Muscle of arm (tissue), 12 donors: Measurements from ENCODE around the gene DSCAML1. TPM values are rescaled to one million over a fixed set of nuclear protein-coding genes. Genes with fewer than 3 reads are reported as not detected.

Source experiments
- DNase-seq: peaks from one replicate; pipeline ENCODE4 v3.0.0-alpha.2; 2013
- polyA plus RNA-seq, 12 donors: library from polyadenylated mRNA; unstranded; fragments of 120-200 nt; gene quantifications; one replicate each; pipeline ENCODE4 v1.2.1, GENCODE V29; 2013; ENCODE audit not compliant: insufficient read length in 12 of 12

DSCAML1 gene
- polyA plus RNA-seq, 12 donors = 0.27 to 2.4 (median 0.68) TPM; not detected in 2

DNA sequence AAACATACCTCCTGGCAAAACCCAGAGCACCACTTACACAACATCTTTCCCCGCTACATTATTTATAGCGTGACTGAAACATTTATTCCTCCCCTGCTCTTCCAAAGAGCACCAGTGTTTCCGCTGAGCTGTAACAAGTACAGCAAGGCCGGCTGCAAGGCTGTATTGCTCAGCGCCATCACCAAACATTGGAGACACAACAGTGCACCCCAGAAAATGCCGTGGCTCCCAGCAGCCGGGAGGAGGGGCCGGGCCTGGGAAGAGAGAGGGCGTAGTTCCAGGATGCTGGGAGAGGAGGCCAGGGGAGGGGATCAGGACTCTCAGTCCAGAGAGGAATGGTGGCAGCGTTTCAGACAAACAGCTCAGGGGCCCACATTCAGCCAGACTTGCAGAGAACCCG, 133.2 kb downstream of the DSCAML1 start:
- DNase-seq = peak; percentile 38

DNA sequence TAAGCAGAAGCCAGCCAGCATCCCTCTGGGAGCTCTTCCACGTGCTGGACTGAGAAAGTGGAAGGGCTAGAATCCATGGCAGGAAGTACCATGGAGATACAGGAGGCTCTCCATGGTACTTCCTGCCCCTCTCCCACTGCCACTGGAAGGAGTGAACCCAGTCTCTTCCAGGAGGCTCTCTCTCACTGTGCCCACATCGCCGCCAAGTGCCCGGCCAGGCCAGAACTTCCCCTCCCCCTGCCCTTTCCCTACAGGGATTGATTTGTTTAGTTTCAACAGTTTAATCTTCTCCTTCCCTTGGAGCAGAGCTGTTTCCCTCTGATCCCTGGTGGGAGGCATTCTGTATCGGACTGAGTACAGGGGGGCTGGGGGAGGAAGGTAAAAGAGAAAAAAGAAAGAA, 133.6 kb downstream of the DSCAML1 start:
- DNase-seq = no peak

GRCh38 chr11:117662671-117663269, 134.2 kb downstream of the DSCAML1 start:
- DNase-seq = no peak

DNA sequence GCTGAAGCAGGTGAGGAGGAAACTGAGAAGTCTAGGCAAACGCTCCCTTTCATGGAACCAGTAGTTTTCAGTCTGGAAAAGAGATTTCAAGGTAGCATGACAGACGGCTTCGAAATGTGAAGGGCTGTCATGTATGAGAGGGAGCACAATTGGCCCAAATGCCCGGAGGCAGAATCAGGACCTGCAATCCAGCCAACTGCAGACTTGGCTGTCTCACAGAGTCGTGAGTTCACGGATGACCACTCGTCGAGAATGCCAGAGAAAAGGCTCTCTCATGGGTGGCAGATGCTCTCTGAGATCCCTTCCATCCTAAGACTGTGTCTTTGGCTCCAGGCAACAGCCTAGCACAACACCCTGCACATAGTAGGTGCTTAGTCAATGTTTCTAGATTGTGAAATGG, 134.8 kb downstream of the DSCAML1 start:
- DNase-seq = no peak

GRCh38 chr11:117658809-117659208, 138.2 kb downstream of the DSCAML1 start:
- no peak for DNase-seq

- DNase-seq = no peak
Measured at GRCh38 chr11:117657794-117658193, 139.2 kb downstream of the DSCAML1 start.

DNA sequence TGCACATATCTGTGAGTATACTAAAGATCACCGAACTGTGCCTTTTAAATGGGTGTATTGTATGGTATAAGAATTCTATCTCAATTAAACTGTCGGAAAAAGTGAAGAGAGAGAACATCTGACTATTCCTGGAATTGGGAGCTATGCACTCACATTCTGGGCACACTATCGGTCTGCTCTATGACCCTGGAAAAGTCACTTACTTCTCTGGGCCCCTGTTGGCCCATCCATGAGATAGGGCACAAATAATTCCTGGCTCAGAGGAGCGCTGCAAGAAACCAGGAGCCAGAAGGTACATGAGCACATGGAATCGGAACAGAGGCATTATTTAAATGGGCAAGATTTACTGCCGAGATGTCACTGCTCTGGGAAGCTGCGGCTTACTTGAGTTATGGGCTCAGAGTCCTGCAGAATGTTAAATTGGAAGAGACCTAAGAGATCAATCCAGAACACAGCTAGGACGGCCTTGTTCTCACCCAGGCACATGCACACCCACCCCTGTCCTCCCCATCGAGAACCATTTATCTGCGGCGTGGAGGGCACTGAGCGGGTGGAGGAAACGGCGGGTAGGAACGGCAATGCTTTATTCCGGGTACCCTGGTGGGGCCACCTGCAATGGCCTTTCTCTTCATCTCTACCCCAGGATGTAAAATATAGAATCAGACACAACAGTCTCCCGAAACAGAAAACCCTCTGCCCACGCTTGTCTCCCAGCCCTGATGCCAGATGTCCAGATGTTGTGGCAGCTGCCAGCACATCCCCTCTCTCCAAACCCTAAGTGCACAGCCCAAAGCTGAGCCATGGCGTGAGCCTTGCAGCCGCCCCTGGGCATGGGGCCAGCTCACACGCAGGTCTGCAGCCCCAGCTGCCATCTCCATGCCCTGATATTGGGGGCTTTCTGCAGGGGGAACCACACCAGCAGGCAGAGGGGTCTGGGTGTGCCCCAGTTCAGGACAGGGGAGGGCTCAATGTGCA, 142.4 kb downstream of the DSCAML1 start:
- no peak for DNase-seq

DNA sequence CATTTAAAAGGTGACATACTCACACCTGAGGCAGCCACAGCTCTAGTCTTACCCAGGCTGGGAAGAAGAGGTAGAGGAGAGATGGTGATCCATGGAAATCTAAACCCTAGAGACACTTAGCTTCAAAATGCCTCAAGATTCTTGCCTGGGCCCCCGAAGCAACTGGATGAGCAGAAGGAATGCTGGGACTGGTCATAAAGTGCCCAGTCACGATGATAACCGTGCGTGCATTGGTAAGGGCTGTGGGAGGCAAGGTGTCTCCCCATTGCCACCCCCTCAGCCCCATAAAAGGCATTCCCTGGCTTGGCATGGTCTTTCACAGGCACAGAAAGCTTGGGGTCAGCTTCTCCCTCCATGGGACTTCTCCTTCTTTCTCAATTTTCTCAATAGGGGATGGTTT, 144.5 kb downstream of the DSCAML1 start:
- DNase-seq = no peak

- DNase-seq = no peak
Measured at GRCh38 chr11:117649296-117650055, 147.5 kb downstream of the DSCAML1 start.

- no peak for DNase-seq
Measured at GRCh38 chr11:117647872-117648271, 149.1 kb downstream of the DSCAML1 start.

DNA sequence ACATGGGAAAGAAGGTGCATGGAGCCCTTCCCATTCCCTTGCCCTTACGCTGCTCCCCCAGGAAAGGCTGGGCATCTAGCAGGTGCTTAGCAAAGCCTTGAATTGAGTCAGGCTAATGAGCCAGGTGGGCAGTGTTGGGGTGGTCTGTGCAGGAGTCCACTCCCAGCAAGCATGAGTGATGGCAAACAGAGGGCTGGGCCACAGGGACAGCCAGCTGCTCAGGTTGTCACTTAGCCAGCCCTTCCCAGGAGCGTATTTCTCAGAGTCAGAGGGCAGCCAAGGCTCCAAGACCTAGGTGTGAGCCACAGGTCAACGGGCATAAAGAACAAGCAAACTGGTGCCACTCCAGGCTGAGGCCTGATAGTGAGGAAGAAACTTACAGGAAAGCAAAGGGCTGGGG, 149.8 kb downstream of the DSCAML1 start:
- DNase-seq = no peak

- no peak for DNase-seq
Measured at GRCh38 chr11:117646411-117646810, 150.6 kb downstream of the DSCAML1 start.

DNA sequence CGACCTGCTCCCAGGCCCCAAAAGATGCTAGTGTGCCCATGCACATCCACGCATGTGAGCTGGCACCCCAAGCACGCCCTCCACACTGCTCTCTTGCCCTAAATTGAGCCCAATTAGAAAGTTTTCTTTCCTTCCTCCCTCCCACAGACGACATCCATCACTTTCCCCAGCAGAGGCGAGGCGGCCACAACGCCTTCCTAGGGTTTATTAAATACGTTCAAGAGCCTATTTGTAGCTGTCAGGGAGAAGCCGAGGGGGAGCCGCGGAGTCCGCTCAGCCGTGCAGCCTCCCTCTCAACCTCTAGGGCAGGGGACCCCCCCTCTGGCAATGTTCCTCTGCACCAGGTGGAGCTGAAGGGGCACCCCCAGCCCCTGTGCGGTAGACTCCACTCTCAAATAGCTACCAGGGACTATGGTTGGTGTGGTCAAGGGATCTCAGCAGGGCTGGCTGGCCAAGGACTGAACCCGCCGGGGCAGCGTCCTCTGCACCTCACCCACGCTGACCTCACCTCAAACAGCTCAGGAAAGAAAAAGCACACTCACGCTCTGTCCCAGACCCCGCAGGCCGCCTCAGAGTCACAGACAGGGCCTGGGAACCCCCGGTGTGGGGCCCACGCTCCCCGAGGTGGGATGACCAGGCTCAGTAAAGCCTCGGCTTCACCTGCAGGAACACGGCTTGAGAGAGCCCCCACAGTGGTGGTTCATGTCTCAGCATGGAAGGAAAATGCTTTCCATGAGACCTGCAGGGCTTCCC, 152.4 kb downstream of the DSCAML1 start:
- DNase-seq = no peak

DNA sequence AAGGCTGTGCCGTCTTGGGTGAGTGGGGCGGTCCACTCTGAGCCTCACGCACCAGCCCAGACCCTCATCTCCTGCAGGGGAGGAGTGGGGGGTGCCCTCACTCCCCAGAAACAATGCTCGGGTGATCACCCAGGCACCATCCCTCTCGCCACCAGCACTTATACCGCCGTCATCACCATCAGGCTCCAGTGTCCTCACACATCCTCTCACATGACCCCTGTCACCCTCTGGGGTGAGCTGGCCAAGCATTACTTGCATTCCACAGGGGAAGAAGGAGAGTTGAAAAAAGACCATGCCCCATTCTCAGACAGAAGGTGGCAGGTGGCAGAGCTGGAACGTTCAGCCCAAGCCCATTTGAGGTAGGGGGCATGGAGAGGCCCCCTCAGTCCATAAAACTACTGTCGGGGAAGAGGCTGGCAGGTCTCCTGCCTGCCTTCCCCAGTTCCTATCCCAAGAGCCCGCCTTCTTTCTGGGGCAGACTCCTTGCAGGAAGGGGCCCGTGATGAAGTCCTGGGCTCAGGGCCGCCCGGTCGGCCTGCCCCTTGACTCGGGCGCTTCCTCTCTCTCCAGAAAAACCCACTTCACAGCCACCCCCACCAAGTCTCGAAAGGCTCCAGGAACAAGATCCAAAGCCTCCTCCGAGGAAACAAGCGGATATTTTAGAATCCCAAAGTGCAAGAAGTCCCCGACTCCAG, 153.3 kb downstream of the DSCAML1 start:
- DNase-seq = no peak

- no peak for DNase-seq
Measured at GRCh38 chr11:117642835-117643234, 154.2 kb downstream of the DSCAML1 start.

- DNase-seq = no peak
Measured at GRCh38 chr11:117642396-117642795, 154.6 kb downstream of the DSCAML1 start.

- DNase-seq = no peak
Measured at GRCh38 chr11:117641008-117641915, 155.8 kb downstream of the DSCAML1 start.

- DNase-seq = no peak
Measured at GRCh38 chr11:117640041-117640440, 157.0 kb downstream of the DSCAML1 start.

- DNase-seq = no peak
Measured at GRCh38 chr11:117639601-117640000, 157.4 kb downstream of the DSCAML1 start.
